ENCODE results near the gene MACROH2A1. TPM values are rescaled to one million over a fixed set of nuclear protein-coding genes. Genes with fewer than 3 reads are reported as not detected.

MACROH2A1 gene
- total and polyA plus RNA-seq, 10 of the 15 experiments (the other 5 are each of a cell fraction or from before 2014, with no cell fraction given), result 45.7 to 230 (median 196) TPM

- POLR2A ChIA-PET, result no interaction called here
- Histone ChIP-seq H3K4me1 (ENCODE audit: control insufficient read depth, insufficient read depth, low read length) (no peaks in the 10 kb centered on the region), H3K4me3 (no peak overlapping the region), H3K4me2 (ENCODE audit: control insufficient read depth, insufficient read depth) (no peak overlapping the region), H3K9me3 (replicated peaks; ENCODE audit: control insufficient read depth, insufficient read depth, low read length) (peaks cover 3% of the 10 kb centered on the region; the same call in 2 of the 3 replicates), H3K27me3 (replicated peaks in 1 of 2; ENCODE audit: control insufficient read depth in 2 of 2, insufficient read depth in 2 of 2, low read length in 1 of 2) (peaks cover 0 to 3% of the 10 kb centered on the region in 2 experiments; a peak in 1 of 4 replicates), H4K20me1 (ENCODE audit: control insufficient read depth, insufficient read depth) (no peaks in the 10 kb centered on the region), H3K79me2 (ENCODE audit: control insufficient read depth, insufficient read depth, low read length) (no peaks in the 10 kb centered on the region), H3K27ac (ENCODE audit: control insufficient read depth, insufficient read depth) (no peak overlapping the region), H2AFZ (ENCODE audit: control insufficient read depth, low read depth, low read length) (peak overlapping the region; percentile 34; the same call in 1 of the 2 replicates), H3K9ac (ENCODE audit: control insufficient read depth, insufficient read depth, low read length) (no peak overlapping the region), H3K36me3 (ENCODE audit: control insufficient read depth in 2 of 2, insufficient read depth in 2 of 2, low read length in 1 of 2) (no peaks in the 10 kb centered on the region)
- TF ChIP-seq RAD21 (IDR thresholded peaks at IDR 0.05; ENCODE audit: insufficient read depth, low read depth, low read length) (peak; percentile 75), SMC3 (IDR thresholded peaks at IDR 0.05; ENCODE audit: borderline replicate concordance, low read length) (peak; percentile 69), SREBF1 (IDR thresholded peaks at IDR 0.05; ENCODE audit: low read length) (no peak), PKNOX1 (IDR thresholded peaks at IDR 0.05) (0 out of 2 replicates have a peak, but pooled peaks have one; percentile 21), CTCF (IDR thresholded peaks at IDR 0.05 in 2 of 3, conservative IDR thresholded peaks at IDR 0.05 in 1 of 3; ENCODE audit: control insufficient read depth in 2 of 3, extremely low read depth in 1 of 3, insufficient read depth in 1 of 3, low read depth in 3 of 3, low read length in 3 of 3) (peak; percentile 70 to 77 (median 71)), ATF3 (IDR thresholded peaks at IDR 0.05; ENCODE audit: borderline replicate concordance, extremely low read depth, low read depth, low read length) (no peak), IRF3 (IDR thresholded peaks at IDR 0.05) (no peak)
- FAIRE-seq (peak; percentile 78), ATAC-seq (peak; percentile 98), DNase-seq (ENCODE audit: low read depth, low spot score) (peak; percentile 12)
- SMC1A ChIA-PET (ENCODE audit: uncharacterized antibody, unreplicated experiment), result interaction anchor here (0.9 to 3.0 kb wide), 8 partner anchors 13 to 143 kb away, joined by 3 to 14 read pairs (median 4); partner anchors contain the start of gene MACROH2A1
- intact Hi-C loops (cut with micrococcal nuclease; ENCODE audit: unreplicated experiment), result no loop called here
- RAD21 ChIA-PET (ENCODE audit: unreplicated experiment), result interaction anchor here (1.5 kb wide), 1 partner anchor 22 kb away, joined by 6 read pairs; no protein-coding TSS in a partner anchor
- CTCF ChIA-PET, result interaction anchor here (0.5 to 2.9 kb wide), 27 partner anchors 10 to 509 kb away, joined by 3 to 19 read pairs (median 5); partner anchors contain the start of gene DCANP1
- in situ Hi-C loops (cut with MboI), result no loop called here
- BruUV-seq (replicated peaks), result no TSS peak
- WGBS (ENCODE audit: insufficient coverage, insufficient replicate concordance, low lambda C conversion rate, missing lambda C conversion rate), result 15% methylated on average over 7 of the region's 7 CpGs
Measured at GRCh38 chr5:135426102-135427082, 27.4 kb upstream of the MACROH2A1 start.
